T-helper 1 cell treated with Interleukin-12 subunit alpha and Interleukin-12 subunit beta and Interleukin-4 antibody, amounts not matched to agents 30 μg/mL and 1 μg/mL, for 36 hours (primary cell): Measurements from ENCODE around the gene BAZ2B.
"Not testable (repeated sequence)": the region's sequence is repeated elsewhere in the genome, so short reads cannot be mapped to it uniquely, and the experiment has no call there.

Source experiments
- H3K27ac Mint-ChIP-seq: one replicate; pipeline ENCODE4 v1.8.0; 2021; ENCODE audit warnings: mild to moderate bottlenecking, mixed read lengths
- H3K27me3 Mint-ChIP-seq: one replicate; pipeline ENCODE4 v1.8.0; 2021; ENCODE audit warnings: low read depth, mixed read lengths
- H3K36me3 Mint-ChIP-seq: one replicate; pipeline ENCODE4 v1.8.0; 2021; ENCODE audit warnings: low read depth, mixed read lengths
- H3K4me1 Mint-ChIP-seq: one replicate; pipeline ENCODE4 v1.8.0; 2021; ENCODE audit warnings: low read depth, mixed read lengths
- H3K4me3 Mint-ChIP-seq: one replicate; pipeline ENCODE4 v1.8.0; 2021; ENCODE audit warnings: mild to moderate bottlenecking, moderate library complexity, mixed read lengths
- H3K9me3 Mint-ChIP-seq: one replicate; pipeline ENCODE4 v1.8.0; 2021; ENCODE audit warnings: mixed read lengths

Gene BAZ2B

GRCh38 chr2:159441182-159441581, 175.2 kb downstream of the BAZ2B start:
- Mint-ChIP-seq H3K27ac (no peak overlapping the region), H3K9me3 (no peaks in the 10 kb centered on the region), H3K4me1 (no peaks in the 10 kb centered on the region), H3K27me3 (no peaks in the 10 kb centered on the region), H3K36me3 (no peaks in the 10 kb centered on the region), H3K4me3 (no peak overlapping the region)

GRCh38 chr2:159439421-159439820, 176.9 kb downstream of the BAZ2B start:
- no peaks in the 10 kb centered on the region for H3K9me3 Mint-ChIP-seq
- no peaks in the 10 kb centered on the region for H3K36me3 Mint-ChIP-seq
- no peaks in the 10 kb centered on the region for H3K4me1 Mint-ChIP-seq
- no peak overlapping the region for H3K4me3 Mint-ChIP-seq
- no peaks in the 10 kb centered on the region for H3K27me3 Mint-ChIP-seq
- no peak overlapping the region for H3K27ac Mint-ChIP-seq

- Mint-ChIP-seq H3K9me3 (no peaks in the 10 kb centered on the region), H3K27ac (no peak overlapping the region), H3K36me3 (no peaks in the 10 kb centered on the region), H3K27me3 (no peaks in the 10 kb centered on the region), H3K4me3 (no peak overlapping the region), H3K4me1 (no peaks in the 10 kb centered on the region)
Measured at GRCh38 chr2:159438720-159439353, 177.5 kb downstream of the BAZ2B start.

- H3K27ac Mint-ChIP-seq: no peak overlapping the region
- no peaks in the 10 kb centered on the region for H3K27me3 Mint-ChIP-seq
- no peaks in the 10 kb centered on the region for H3K4me1 Mint-ChIP-seq
- H3K9me3 Mint-ChIP-seq: no peaks in the 10 kb centered on the region
- no peak overlapping the region for H3K4me3 Mint-ChIP-seq
- H3K36me3 Mint-ChIP-seq: no peaks in the 10 kb centered on the region
Measured at GRCh38 chr2:159438284-159438683, 178.1 kb downstream of the BAZ2B start.

GRCh38 chr2:159432610-159433009, 183.7 kb downstream of the BAZ2B start:
- H3K4me1 Mint-ChIP-seq: no peaks in the 10 kb centered on the region
- no peak overlapping the region for H3K4me3 Mint-ChIP-seq
- H3K36me3 Mint-ChIP-seq: peaks cover 1% of the 10 kb centered on the region
- H3K27ac Mint-ChIP-seq: no peak overlapping the region
- H3K27me3 Mint-ChIP-seq: no peaks in the 10 kb centered on the region
- H3K9me3 Mint-ChIP-seq: no peaks in the 10 kb centered on the region

- H3K4me1 Mint-ChIP-seq: no peaks in the 10 kb centered on the region
- H3K4me3 Mint-ChIP-seq: no peak overlapping the region
- H3K27ac Mint-ChIP-seq: no peak overlapping the region
- H3K27me3 Mint-ChIP-seq: no peaks in the 10 kb centered on the region
- no peaks in the 10 kb centered on the region for H3K36me3 Mint-ChIP-seq
- peaks cover 5% of the 10 kb centered on the region for H3K9me3 Mint-ChIP-seq
Measured at GRCh38 chr2:159427048-159427447, 189.3 kb downstream of the BAZ2B start.

- no peaks in the 10 kb centered on the region for H3K4me1 Mint-ChIP-seq
- no peak overlapping the region for H3K27ac Mint-ChIP-seq
- H3K27me3 Mint-ChIP-seq: no peaks in the 10 kb centered on the region
- no peaks in the 10 kb centered on the region for H3K36me3 Mint-ChIP-seq
- H3K9me3 Mint-ChIP-seq: peaks cover 5% of the 10 kb centered on the region
- no peak overlapping the region for H3K4me3 Mint-ChIP-seq
Measured at GRCh38 chr2:159419403-159419802, 196.9 kb downstream of the BAZ2B start.

GRCh38 chr2:159411460-159411859, 204.9 kb downstream of the BAZ2B start:
- no peaks in the 10 kb centered on the region for H3K36me3 Mint-ChIP-seq
- no peaks in the 10 kb centered on the region for H3K27me3 Mint-ChIP-seq
- H3K9me3 Mint-ChIP-seq: no peaks in the 10 kb centered on the region
- H3K4me3 Mint-ChIP-seq: no peak overlapping the region
- no peaks in the 10 kb centered on the region for H3K4me1 Mint-ChIP-seq
- H3K27ac Mint-ChIP-seq: no peak overlapping the region

GRCh38 chr2:159410276-159410675, 206.1 kb downstream of the BAZ2B start:
- Mint-ChIP-seq H3K27ac (no peak overlapping the region), H3K9me3 (no peaks in the 10 kb centered on the region), H3K4me1 (no peaks in the 10 kb centered on the region), H3K36me3 (no peaks in the 10 kb centered on the region), H3K27me3 (no peaks in the 10 kb centered on the region), H3K4me3 (no peak overlapping the region)

GRCh38 chr2:159409116-159409800, 207.1 kb downstream of the BAZ2B start:
- no peaks in the 10 kb centered on the region for H3K27me3 Mint-ChIP-seq
- H3K9me3 Mint-ChIP-seq: no peaks in the 10 kb centered on the region
- no peak overlapping the region for H3K27ac Mint-ChIP-seq
- H3K4me1 Mint-ChIP-seq: no peaks in the 10 kb centered on the region
- H3K36me3 Mint-ChIP-seq: no peaks in the 10 kb centered on the region
- no peak overlapping the region for H3K4me3 Mint-ChIP-seq

GRCh38 chr2:159402790-159403189, 213.6 kb downstream of the BAZ2B start:
- Mint-ChIP-seq H3K4me1 (no peaks in the 10 kb centered on the region), H3K27me3 (no peaks in the 10 kb centered on the region), H3K27ac (no peak overlapping the region), H3K4me3 (no peak overlapping the region), H3K9me3 (no peaks in the 10 kb centered on the region), H3K36me3 (no peaks in the 10 kb centered on the region)

- not testable (repeated sequence) for H3K4me1 Mint-ChIP-seq, H3K27ac Mint-ChIP-seq, H3K9me3 Mint-ChIP-seq, H3K27me3 Mint-ChIP-seq, H3K4me3 Mint-ChIP-seq, H3K36me3 Mint-ChIP-seq
Measured at GRCh38 chr2:159402160-159402559, 214.2 kb downstream of the BAZ2B start.

GRCh38 chr2:159399716-159400415, 216.5 kb downstream of the BAZ2B start:
- Mint-ChIP-seq H3K36me3 (no peaks in the 10 kb centered on the region), H3K9me3 (no peaks in the 10 kb centered on the region), H3K27me3 (no peaks in the 10 kb centered on the region), H3K4me3 (no peak overlapping the region), H3K27ac (no peak overlapping the region), H3K4me1 (no peaks in the 10 kb centered on the region)

GRCh38 chr2:159396799-159397198, 219.5 kb downstream of the BAZ2B start:
- Mint-ChIP-seq H3K4me3 (no peak overlapping the region), H3K4me1 (no peaks in the 10 kb centered on the region), H3K27ac (no peak overlapping the region), H3K9me3 (no peaks in the 10 kb centered on the region), H3K27me3 (no peaks in the 10 kb centered on the region), H3K36me3 (no peaks in the 10 kb centered on the region)

- H3K4me1 Mint-ChIP-seq: no peaks in the 10 kb centered on the region
- no peaks in the 10 kb centered on the region for H3K27me3 Mint-ChIP-seq
- no peak overlapping the region for H3K27ac Mint-ChIP-seq
- H3K36me3 Mint-ChIP-seq: no peaks in the 10 kb centered on the region
- no peaks in the 10 kb centered on the region for H3K9me3 Mint-ChIP-seq
- no peak overlapping the region for H3K4me3 Mint-ChIP-seq
Measured at GRCh38 chr2:159382447-159383028, 233.8 kb downstream of the BAZ2B start.
